SKM-1 treated with dmso at 0.1 percent for 144 hours (cell line): ENCODE measurements around the gene MAPKAPK3.

Source experiments
- DNase-seq: peaks from one replicate; lab custom pipeline; 2025; ENCODE audit not compliant: unreplicated experiment; lab: John Stamatoyannopoulos, UW

The MAPKAPK3 gene

GRCh38 chr3:50625231-50626182, 8.6 kb downstream of the MAPKAPK3 start:
- no peak for DNase-seq

- DNase-seq: no peak
These were observed 9.4 kb downstream of the MAPKAPK3 start for GRCh38 chr3:50626401-50626800.

- DNase-seq: no peak
These were observed 10.6 kb downstream of the MAPKAPK3 start for GRCh38 chr3:50627407-50628051.

- no peak for DNase-seq
These were observed 11.7 kb downstream of the MAPKAPK3 start for GRCh38 chr3:50628601-50629000.

- DNase-seq: no peak
These were observed 13.4 kb downstream of the MAPKAPK3 start for GRCh38 chr3:50630394-50630793.

- DNase-seq: no peak
These were observed 13.9 kb downstream of the MAPKAPK3 start for GRCh38 chr3:50630877-50631276.

GRCh38 chr3:50632450-50632849, 15.5 kb downstream of the MAPKAPK3 start:
- DNase-seq: peak; percentile 69

GRCh38 chr3:50633230-50633790, 16.4 kb downstream of the MAPKAPK3 start:
- DNase-seq: peak; percentile 33

- DNase-seq: no peak
These were observed 18.1 kb downstream of the MAPKAPK3 start for GRCh38 chr3:50635066-50635465.

- no peak for DNase-seq
These were observed 20.1 kb downstream of the MAPKAPK3 start for GRCh38 chr3:50637011-50637410.

GRCh38 chr3:50637945-50638344, 21.0 kb downstream of the MAPKAPK3 start:
- no peak for DNase-seq

- DNase-seq: no peak
These were observed 22.1 kb downstream of the MAPKAPK3 start for GRCh38 chr3:50639055-50639494.

GRCh38 chr3:50642382-50642781, 25.4 kb downstream of the MAPKAPK3 start:
- DNase-seq: no peak

- no peak for DNase-seq
These were observed 27.6 kb downstream of the MAPKAPK3 start for GRCh38 chr3:50644561-50644960.

GRCh38 chr3:50645378-50645777, 28.4 kb downstream of the MAPKAPK3 start:
- DNase-seq: no peak

GRCh38 chr3:50648313-50648712, 31.4 kb downstream of the MAPKAPK3 start:
- no peak for DNase-seq

GRCh38 chr3:50648944-50649343, 32.0 kb downstream of the MAPKAPK3 start:
- DNase-seq: no peak

GRCh38 chr3:50649451-50649931, 32.5 kb downstream of the MAPKAPK3 start:
- no peak for DNase-seq

- DNase-seq: no peak
These were observed 33.1 kb downstream of the MAPKAPK3 start for GRCh38 chr3:50650018-50650417.

GRCh38 chr3:50651445-50651844, 34.5 kb downstream of the MAPKAPK3 start:
- no peak for DNase-seq

- DNase-seq: no peak
These were observed 35.1 kb downstream of the MAPKAPK3 start for GRCh38 chr3:50651920-50652529.
